Stimulated activated CD4-positive, alpha-beta T cell treated with anti-CD3 and anti-CD28 coated beads, Interleukin-4, amount 100 ng/mL, for 48 hours (primary cell): ENCODE measurements around the gene EFCAB11.
A peak's percentile ranks its signal among the peaks of the same experiment; 100 is the strongest.

Experiments
- DNase-seq, 2 donors: peaks; one replicate each; pipeline ENCODE4 v3.0.0-alpha.2; 2020; ENCODE audit warnings: low read depth in 2 of 2

EFCAB11 gene

DNA sequence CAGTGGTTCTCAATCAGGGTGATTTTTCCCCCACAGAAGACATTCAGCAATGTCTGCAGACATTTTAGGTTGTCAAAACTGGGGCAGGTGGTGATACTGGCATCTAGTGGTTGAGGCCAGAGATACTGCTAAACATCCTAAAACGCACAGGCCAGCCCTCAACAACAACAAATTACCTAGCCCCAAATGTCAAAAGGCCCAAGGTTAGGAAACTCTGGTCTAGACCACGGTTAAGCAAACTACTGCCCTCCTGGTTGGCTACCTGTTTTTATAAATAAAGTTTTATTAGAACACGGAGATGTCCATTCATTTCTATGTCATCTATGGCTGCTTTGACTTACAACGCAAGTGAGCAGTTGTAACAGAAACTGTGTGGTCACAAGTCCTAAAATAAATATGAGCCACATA lies 186.7 kb downstream of the EFCAB11 start:
- DNase-seq, result peak; percentile 20 to 58

DNA sequence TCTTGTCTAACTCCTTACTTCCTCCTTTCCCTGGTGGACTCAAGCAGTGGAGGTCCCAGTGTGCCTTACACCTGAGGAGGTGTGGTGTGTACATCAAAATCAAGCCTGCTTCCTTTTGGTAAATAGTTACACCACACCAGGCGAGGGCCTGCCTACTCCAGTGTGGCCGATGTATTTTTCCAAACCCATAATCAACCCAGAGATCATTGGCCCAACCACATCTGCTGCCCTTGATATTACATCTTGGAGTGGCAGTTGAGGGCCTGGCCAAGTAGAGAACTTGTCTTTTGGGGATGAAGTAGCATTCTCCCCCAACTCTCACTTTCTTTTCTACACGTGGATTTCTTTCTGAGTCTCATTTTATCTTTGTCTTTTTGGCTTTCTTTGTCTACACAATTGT lies 187.4 kb downstream of the EFCAB11 start:
- DNase-seq, result no peak

DNA sequence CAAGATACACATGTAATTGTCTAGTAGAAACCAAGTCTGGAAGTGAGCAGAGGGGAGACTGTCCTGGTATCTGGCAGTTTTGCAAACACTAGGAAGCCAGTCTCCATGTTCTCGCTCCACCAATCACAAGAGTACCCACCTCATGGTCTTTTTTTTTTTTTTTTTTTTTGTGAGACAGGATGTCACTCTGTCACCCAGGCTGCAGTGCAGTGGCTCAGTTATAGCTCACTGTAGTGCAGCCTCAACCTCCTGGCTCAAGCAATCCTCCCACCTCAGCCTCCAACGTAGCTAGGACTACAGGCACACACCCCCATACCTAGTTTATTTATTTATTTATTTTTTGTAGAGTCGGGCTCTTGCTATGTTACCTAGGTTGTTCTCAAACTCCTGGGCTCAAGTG lies 189.2 kb downstream of the EFCAB11 start:
- DNase-seq, result no peak

DNA sequence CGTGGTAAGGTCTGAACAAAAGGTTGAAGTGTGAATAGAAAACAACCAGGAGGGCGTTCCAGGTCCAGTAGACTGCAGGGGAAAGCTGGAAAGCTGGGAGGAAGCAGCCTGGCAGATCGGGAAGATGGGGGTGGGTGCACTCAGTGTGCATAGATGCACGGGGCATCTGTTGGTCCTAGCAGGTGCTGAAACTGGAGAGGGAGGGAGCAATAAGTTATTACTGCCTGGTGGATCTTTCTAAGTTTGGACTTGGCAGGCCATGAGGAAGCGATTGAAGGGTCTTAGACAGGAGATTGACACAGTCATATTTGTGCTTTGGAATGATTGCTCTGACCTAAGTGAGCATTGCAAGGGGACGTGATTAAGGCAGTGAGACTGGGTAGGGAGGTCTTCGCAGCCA lies 194.4 kb downstream of the EFCAB11 start:
- no peak for DNase-seq

DNA sequence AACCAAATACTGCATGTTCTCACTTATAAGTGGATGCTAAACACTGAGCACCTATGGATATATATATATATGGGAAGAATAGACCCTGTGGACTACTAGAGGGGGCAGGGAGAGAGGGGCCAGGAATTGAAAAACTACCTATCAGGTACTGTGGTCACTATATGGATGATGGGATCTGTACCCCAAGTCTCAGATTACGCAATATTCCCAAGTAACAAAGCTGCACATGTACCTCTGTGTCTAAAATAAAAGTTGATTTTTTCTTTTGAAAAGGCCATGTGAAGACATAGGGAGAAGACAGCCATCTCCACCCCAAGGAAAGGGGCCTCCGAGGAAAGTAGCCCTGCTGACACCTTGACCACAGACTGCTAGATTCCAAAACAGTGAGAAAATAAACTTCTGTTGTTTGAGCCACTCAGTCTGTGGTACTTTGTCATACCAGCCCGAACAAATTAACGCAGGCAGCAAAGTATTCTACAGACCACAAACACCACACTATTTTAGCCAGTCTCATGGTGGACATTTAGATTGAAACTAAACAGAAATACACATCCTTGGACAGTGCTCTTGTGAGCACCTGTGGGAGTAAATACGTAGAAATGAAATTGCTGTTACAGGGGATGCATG lies 197.1 kb downstream of the EFCAB11 start:
- no peak for DNase-seq

DNA sequence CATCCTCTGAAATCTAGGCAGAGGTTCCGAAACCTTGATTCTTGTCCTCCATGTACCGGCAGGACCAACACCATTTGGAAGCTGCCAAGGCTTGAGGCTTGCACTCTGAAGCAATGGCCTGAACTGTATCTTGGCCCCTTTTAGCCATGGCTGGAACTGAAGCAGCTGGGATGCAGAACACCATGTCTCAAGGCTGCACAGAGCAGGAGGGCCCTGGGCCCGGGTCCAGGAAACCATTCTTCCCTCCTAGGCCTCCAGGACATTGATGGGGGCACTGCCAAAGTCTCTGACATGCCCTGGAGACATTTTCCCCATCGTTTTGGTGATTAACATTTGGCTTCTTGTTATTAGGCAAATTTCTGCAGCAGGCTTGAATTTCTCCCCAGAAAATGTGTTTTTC lies 198.7 kb downstream of the EFCAB11 start:
- no peak for DNase-seq

DNA sequence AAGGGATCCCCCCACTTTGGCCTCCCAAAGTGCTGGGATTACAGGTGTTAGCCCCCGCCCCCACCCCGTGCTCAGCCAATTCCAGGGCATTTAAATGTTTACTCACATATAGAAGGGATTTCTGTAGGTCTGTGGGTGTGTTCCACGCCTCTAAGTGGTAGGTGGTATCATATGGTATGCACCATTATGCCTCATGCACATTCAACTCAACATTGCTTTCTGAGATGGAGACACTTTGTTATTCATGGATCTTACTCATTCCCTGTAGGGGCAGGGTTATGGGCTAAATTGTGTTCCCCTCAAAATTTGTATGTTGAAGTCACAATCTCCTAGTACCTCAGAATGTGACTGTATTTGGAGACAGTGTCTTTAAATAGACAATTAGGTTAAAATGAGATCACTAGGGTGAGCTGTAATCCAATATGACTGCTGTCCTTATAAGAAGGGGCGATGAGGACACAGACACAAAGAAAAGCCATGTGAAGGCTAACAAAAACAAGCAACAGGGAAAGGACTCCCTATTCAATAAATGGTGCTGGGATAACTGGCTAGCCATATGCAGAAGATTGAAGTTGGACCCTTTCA lies 200.6 kb downstream of the EFCAB11 start:
- DNase-seq, result no peak

DNA sequence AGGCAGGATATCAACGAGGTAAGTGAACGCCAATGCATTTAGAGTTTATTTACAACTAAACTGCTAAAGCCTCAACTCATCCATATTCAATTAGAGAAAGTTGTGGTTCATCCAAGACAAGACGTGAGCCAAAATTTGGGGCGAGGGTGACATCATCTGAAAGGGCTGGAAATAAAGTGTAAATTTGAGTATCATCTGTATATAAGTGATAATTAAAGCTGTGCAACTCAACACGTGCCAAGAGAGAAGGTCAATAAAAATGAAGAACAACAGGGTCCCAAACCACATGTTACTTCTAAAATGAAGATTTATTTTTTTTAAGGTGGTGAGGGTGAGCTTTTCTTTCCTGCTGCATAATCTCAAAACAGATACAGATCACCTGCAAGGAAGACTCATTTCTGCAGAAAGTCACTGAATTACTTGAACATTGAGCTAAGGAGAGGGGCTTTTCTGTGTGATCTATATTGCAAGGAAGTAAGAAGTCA lies 203.6 kb downstream of the EFCAB11 start:
- no peak for DNase-seq

DNA sequence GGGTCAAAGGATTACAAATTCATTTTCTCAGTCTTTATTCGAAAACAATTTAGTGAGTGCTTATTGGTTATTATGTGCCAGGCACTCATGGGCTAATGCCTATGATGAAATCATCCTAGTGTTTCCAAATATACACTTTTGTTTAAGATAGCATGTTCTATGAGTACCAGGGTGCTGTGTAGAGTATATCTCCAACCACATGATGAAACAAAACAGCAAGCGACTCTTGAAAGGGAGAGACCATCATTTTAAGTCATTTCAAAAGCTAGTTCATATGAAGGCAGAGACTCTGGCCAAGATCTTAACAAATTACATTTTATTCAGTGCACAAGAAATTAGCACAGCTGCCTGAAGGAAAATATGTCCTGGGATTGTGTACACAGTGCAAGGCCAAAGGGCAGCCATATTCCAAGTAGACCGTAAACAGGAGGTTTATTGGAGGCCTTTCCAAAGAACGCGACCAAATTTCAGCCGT lies 204.2 kb downstream of the EFCAB11 start:
- DNase-seq, result no peak

DNA sequence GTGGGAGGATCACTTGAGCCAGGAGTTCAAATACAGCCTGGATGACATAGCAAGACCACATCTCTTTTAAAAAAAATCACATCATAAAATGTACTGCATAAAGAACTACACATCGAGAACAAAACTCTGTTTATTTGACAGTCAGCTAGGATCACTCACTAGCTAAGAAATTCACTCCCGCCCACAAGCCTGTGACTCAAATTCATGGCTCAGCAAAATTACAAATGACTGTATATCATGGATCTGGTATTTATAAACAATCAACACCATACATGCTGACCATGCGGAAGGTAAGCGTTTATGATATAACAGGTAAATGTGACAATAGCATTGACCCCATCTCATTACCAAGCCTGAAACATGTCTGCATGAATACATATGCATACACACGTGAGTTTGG lies 206.5 kb downstream of the EFCAB11 start:
- peak in 1 of 2 donors; percentile 26 for DNase-seq

DNA sequence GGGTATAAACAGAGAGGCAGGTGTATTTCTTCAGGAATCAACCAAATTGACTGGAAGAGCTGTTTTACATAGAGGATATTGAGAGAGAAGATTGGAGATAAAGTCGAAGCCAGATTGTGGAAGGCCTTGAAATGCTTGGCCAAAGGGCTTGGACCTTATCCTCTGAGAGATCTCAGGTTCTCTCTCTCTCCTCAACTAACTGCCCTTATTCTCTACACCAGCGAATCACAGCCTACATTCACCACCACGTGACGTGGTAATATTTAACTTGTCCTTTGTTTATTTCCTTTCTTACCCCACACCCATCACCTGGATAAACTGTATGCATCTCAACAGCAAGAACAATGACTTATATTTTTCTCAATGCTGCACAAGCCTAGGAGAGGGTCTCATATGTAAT lies 207.4 kb downstream of the EFCAB11 start:
- no peak for DNase-seq

DNA sequence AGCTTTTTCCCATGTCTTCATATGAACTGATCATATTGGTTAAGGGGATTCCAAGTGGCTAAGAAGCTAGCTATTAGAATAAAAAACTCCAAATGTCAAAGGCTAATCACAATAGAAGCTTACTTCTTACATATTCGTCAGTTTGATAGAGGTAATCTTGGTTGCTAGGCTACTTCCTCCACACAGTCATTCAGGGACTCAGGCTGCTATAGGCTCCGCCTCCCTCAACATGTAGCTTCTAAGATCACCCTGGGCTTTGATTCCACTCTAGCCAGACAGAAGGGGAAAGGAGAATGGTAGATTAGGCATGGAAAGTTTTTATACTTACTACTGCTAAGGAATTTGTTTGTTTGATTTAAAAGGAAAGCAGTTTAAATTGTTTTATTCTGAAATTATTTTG lies 207.9 kb downstream of the EFCAB11 start:
- no peak for DNase-seq

DNA sequence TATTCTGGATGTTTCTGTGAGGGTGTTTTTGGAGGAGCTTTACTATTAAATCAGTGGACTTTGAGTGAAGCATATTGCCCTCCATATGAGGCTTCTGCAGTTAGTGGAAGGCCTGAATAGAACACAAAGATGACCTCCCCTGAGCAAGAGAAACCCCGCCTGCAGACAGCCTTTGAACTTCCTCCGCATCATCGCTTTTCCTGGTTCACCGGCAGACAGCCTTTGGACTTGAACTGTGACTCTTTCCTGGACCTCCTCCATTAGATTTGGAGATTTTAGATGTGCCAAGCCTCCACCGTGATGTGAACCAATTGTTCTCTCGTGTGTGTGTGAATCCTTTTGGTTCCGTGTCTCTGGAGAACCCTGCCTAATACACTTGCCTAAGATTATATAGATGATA lies 208.4 kb downstream of the EFCAB11 start:
- DNase-seq, result no peak
